ENCODE data around the gene TOMM20L.
"Not testable (repeated sequence)": the region's sequence is repeated elsewhere in the genome, so short reads cannot be mapped to it uniquely, and the experiment has no call there.

The TOMM20L gene

GRCh38 chr14:58395812-58396788 is at the start of gene TOMM20L:
TOMM20L (plus strand) TSS chr14:58395930; CDS start chr14:58395958, 28 bp downstream.
- DNase-seq (ENCODE audit: low read depth) = peak; percentile 45

- DNase-seq (ENCODE audit: low read depth) = no peak
These were observed 42.0 kb upstream of the TOMM20L start for GRCh38 chr14:58353516-58354299.

GRCh38 chr14:58354808-58355207 is 40.9 kb upstream of the TOMM20L start:
- no peak for DNase-seq (ENCODE audit: low read depth)

GRCh38 chr14:58356268-58356667 is 39.5 kb upstream of the TOMM20L start:
- no peak for DNase-seq (ENCODE audit: low read depth)

GRCh38 chr14:58362272-58362671 is 33.5 kb upstream of the TOMM20L start:
- DNase-seq (ENCODE audit: low read depth) = not testable (repeated sequence)

- no peak for DNase-seq (ENCODE audit: low read depth)
These were observed 32.8 kb upstream of the TOMM20L start for GRCh38 chr14:58362798-58363412.

GRCh38 chr14:58364316-58364715 is 31.4 kb upstream of the TOMM20L start:
- no peak for DNase-seq (ENCODE audit: low read depth)

- no peak for DNase-seq (ENCODE audit: low read depth)
These were observed 28.4 kb upstream of the TOMM20L start for GRCh38 chr14:58367296-58367695.

- DNase-seq (ENCODE audit: low read depth) = no peak
These were observed 26.8 kb upstream of the TOMM20L start for GRCh38 chr14:58368956-58369355.

- no peak for DNase-seq (ENCODE audit: low read depth)
These were observed 18.9 kb upstream of the TOMM20L start for GRCh38 chr14:58376791-58377190.

- no peak for DNase-seq (ENCODE audit: low read depth)
These were observed 4.9 kb upstream of the TOMM20L start for GRCh38 chr14:58390830-58391229.

GRCh38 chr14:58395562-58395811 is 243 bp upstream of the TOMM20L start:
- no peak for DNase-seq (ENCODE audit: low read depth)

- DNase-seq (ENCODE audit: low read depth) = no peak
These were observed 1.4 kb downstream of the TOMM20L start for GRCh38 chr14:58397156-58397555.

GRCh38 chr14:58398495-58398894 is 2.8 kb downstream of the TOMM20L start:
- DNase-seq (ENCODE audit: low read depth) = no peak

GRCh38 chr14:58398895-58399294 is 3.2 kb downstream of the TOMM20L start:
- no peak for DNase-seq (ENCODE audit: low read depth)

GRCh38 chr14:58401587-58401986 is 5.9 kb downstream of the TOMM20L start:
- no peak for DNase-seq (ENCODE audit: low read depth)

- DNase-seq (ENCODE audit: low read depth) = no peak
These were observed 13.0 kb downstream of the TOMM20L start for GRCh38 chr14:58408681-58409215.

- no peak for DNase-seq (ENCODE audit: low read depth)
These were observed 19.1 kb downstream of the TOMM20L start for GRCh38 chr14:58414845-58415244.

- no peak for DNase-seq (ENCODE audit: low read depth)
These were observed 20.2 kb downstream of the TOMM20L start for GRCh38 chr14:58415636-58416547.

- DNase-seq (ENCODE audit: low read depth) = not testable (repeated sequence)
These were observed 21.2 kb downstream of the TOMM20L start for GRCh38 chr14:58416934-58417333.

GRCh38 chr14:58426670-58427280 is 31.0 kb downstream of the TOMM20L start:
- peak; percentile 4 for DNase-seq (ENCODE audit: low read depth)

Data from stimulated activated CD8-positive, alpha-beta memory T cell treated with anti-CD3 and anti-CD28 coated beads, Interleukin-7, amount 100 ng/mL, for 24 hours (primary cell).